Neural progenitor cell (in vitro differentiated cells): ENCODE data around the gene AGPAT1. TPM values are rescaled to one million over a fixed set of nuclear protein-coding genes. Genes with fewer than 3 reads are reported as not detected.
"Not testable (repeated sequence)": the region's sequence is repeated elsewhere in the genome, so short reads cannot be mapped to it uniquely, and the experiment has no call there.

Experiments used
- DNase-seq: peaks from one replicate; pipeline ENCODE4 v3.0.0-alpha.2; 2016; ENCODE audit warnings: low spot score
- H2AFZ ChIP-seq: fragments of 200-600 bp; sonication (generic); replicated peaks from 2 replicates; pipeline ENCODE4 v1.6.1; 2016; ENCODE audit warnings: antibody characterized with exemption
- H3F3A ChIP-seq: fragments of 200-600 bp; sonication (generic); 2 replicates; pipeline ENCODE4 v1.6.1; 2016; ENCODE audit warnings: antibody characterized with exemption, low read depth
- H3K27ac ChIP-seq: fragments of 200-600 bp; sonication (generic); 2 replicates; pipeline ENCODE4 v1.5.1; 2016; ENCODE audit warnings: mild to moderate bottlenecking
- H3K27me3 ChIP-seq: fragments of 200-600 bp; sonication (generic); 2 replicates; pipeline ENCODE4 v1.6.1; 2016; ENCODE audit warnings: mild to moderate bottlenecking, moderate library complexity
- H3K36me3 ChIP-seq: fragments of 200-600 bp; sonication (generic); 2 replicates; pipeline ENCODE4 v1.5.1; 2016
- H3K4me1 ChIP-seq: fragments of 200-600 bp; sonication (generic); 2 replicates; pipeline ENCODE4 v1.6.1; 2016; ENCODE audit warnings: mixed run types
- H3K4me2 ChIP-seq: fragments of 200-600 bp; sonication (generic); 2 replicates; pipeline ENCODE4 v1.6.1; 2016
- H3K4me3 ChIP-seq: fragments of 200-600 bp; sonication (generic); 2 replicates; pipeline ENCODE4 v1.5.1; 2016
- H3K79me2 ChIP-seq: fragments of 200-600 bp; sonication (generic); 2 replicates; pipeline ENCODE4 v1.6.1; 2016; ENCODE audit warnings: low read depth
- H3K9ac ChIP-seq: fragments of 200-600 bp; sonication (generic); 2 replicates; pipeline ENCODE4 v1.6.1; 2016
- H3K9me3 ChIP-seq: fragments of 200-600 bp; sonication (generic); 2 replicates; pipeline ENCODE4 v1.5.1; 2016; ENCODE audit warnings: low read depth
- H4K20me1 ChIP-seq: fragments of 200-600 bp; sonication (generic); 2 replicates; pipeline ENCODE4 v1.6.1; 2016; ENCODE audit warnings: low read depth
- H3K27ac Mint-ChIP-seq: 3 replicates; pipeline ENCODE4 v1.8.0; 2021; ENCODE audit warnings: mixed read lengths
- H3K27me3 Mint-ChIP-seq: 2 replicates; pipeline ENCODE4 v1.8.0; 2022; ENCODE audit warnings: low read depth, mild to moderate bottlenecking, inconsistent platforms, moderate library complexity, mixed read lengths; ENCODE audit not compliant: insufficient read depth
- H3K36me3 Mint-ChIP-seq: 3 replicates; pipeline ENCODE4 v1.8.0; 2021; ENCODE audit warnings: mixed read lengths
- H3K4me1 Mint-ChIP-seq: 3 replicates; pipeline ENCODE4 v1.8.0; 2021; ENCODE audit warnings: mixed read lengths
- H3K4me3 Mint-ChIP-seq: 3 replicates; pipeline ENCODE4 v1.8.0; 2021; ENCODE audit warnings: mild to moderate bottlenecking, moderate library complexity, mixed read lengths
- H3K9me3 Mint-ChIP-seq: 3 replicates; pipeline ENCODE4 v1.8.0; 2020; ENCODE audit warnings: mixed read lengths
- CTCF ChIP-seq: fragments of 200-600 bp; sonication (generic); IDR thresholded peaks from 2 replicates; pipeline ENCODE4 v1.5.1; 2017; ENCODE audit warnings: antibody characterized with exemption, mild to moderate bottlenecking
- EZH2 ChIP-seq: fragments of 200-600 bp; sonication (generic); IDR thresholded peaks from 2 replicates; pipeline ENCODE4 v1.6.1; 2017; ENCODE audit warnings: antibody characterized with exemption, mild to moderate bottlenecking, moderate library complexity
- EZH2phosphoT487 ChIP-seq: fragments of 200-600 bp; sonication (generic); IDR thresholded peaks from 2 replicates; pipeline ENCODE4 v1.6.1; 2017; ENCODE audit warnings: antibody characterized with exemption
- total RNA-seq: library from RNA; depleted of rRNA; stranded (reverse); fragments of >200 nt; gene quantifications from 2 replicates; pipeline ENCODE4 v1.2.3, GENCODE V29; 2015; ENCODE audit warnings: low replicate concordance

AGPAT1 gene
- total RNA-seq, 1 donor from 2014 or later, result 46.9 TPM

- H3K4me3 ChIP-seq, result no peak overlapping the region
- H3K9me3 ChIP-seq, result no peaks in the 10 kb centered on the region
- TF ChIP-seq CTCF (no peak), EZH2phosphoT487 (no peak), EZH2 (no peak)
- no peaks in the 10 kb centered on the region for H3K4me1 ChIP-seq
- Mint-ChIP-seq H3K4me1 (no peaks in the 10 kb centered on the region), H3K27ac (no peak overlapping the region), H3K9me3 (no peaks in the 10 kb centered on the region), H3K36me3 (no peaks in the 10 kb centered on the region), H3K27me3 (peaks cover 17% of the 10 kb centered on the region), H3K4me3 (no peak overlapping the region)
- no peak overlapping the region for H3K4me2 ChIP-seq
- no peaks in the 10 kb centered on the region for H3K27me3 ChIP-seq
- no peak overlapping the region for H3K9ac ChIP-seq
- no peak for DNase-seq
- no peak overlapping the region for H3K27ac ChIP-seq
- H2AFZ ChIP-seq, result no peak overlapping the region
- H3F3A ChIP-seq, result no peaks in the 10 kb centered on the region
- no peaks in the 10 kb centered on the region for H3K36me3 ChIP-seq
- no peaks in the 10 kb centered on the region for H4K20me1 ChIP-seq
- H3K79me2 ChIP-seq, result no peaks in the 10 kb centered on the region
These were observed 37.8 kb upstream of the AGPAT1 start for GRCh38 chr6:32213649-32214048.

DNA sequence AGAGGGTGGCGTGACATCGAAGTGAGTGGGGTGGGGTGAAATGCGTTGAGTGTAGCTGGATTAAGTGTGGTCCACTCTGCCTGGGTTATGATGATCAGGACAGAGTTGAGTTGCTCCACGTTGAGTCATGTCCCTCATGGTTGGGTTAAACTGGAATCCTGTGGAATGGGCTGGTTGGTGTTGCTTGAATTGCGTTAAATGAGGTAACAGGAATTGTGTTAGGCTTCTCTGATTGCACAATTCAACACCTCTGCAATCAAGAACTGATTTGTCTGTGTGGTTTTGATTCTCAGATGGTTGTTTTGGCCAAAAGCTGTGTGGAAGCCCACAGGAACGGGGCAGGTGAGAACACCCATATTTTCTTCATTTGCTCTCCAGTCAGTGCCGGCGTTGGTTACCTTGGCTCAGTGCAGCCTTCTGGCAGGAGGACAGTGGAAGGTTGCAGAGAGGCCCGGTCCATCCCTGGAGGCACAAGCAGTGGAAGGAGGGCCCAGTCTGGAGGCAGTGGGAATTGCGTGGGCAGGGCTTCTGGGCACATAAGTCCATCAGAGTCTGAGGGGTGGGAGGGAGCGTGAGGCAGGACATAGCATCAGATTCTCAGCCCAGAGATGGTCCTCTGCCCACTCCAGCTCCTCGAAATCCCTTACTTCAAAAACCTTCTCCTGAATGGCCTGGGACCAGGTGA, 36.3 kb upstream of the AGPAT1 start:
- Histone ChIP-seq H3K4me2 (no peak overlapping the region), H3K9me3 (no peaks in the 10 kb centered on the region), H3K27ac (no peak overlapping the region), H3K9ac (no peak overlapping the region), H3K4me3 (no peak overlapping the region), H3K4me1 (no peaks in the 10 kb centered on the region), H4K20me1 (no peaks in the 10 kb centered on the region), H3K27me3 (no peaks in the 10 kb centered on the region), H2AFZ (no peak overlapping the region), H3F3A (no peaks in the 10 kb centered on the region), H3K79me2 (no peaks in the 10 kb centered on the region), H3K36me3 (no peaks in the 10 kb centered on the region)
- Mint-ChIP-seq H3K4me1 (no peaks in the 10 kb centered on the region), H3K4me3 (peak overlapping the region; percentile 30), H3K27me3 (peaks cover 20% of the 10 kb centered on the region), H3K9me3 (no peaks in the 10 kb centered on the region), H3K27ac (peak overlapping the region; percentile 33), H3K36me3 (no peaks in the 10 kb centered on the region)
- TF ChIP-seq EZH2phosphoT487 (no peak), EZH2 (no peak), CTCF (no peak)
- no peak for DNase-seq

DNA sequence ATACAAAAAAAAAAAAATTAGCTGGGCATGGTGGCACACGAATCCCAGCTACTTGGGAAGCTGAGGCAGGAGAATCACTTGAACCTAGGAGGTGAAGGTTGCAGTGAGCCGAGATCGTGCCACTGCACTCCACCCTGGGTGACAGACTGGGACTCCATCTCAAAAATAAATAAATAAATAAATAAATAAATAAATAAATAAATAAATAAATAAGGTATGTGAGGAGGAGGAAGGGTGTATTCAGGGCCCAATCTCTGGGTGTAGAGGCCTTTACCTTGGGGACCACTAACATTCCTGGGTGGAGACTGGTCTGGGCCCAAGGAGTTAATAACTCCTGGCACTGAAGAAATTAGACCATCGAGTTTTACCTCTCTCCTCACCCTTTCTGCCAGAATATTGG, 35.5 kb upstream of the AGPAT1 start:
- H3K4me3 ChIP-seq, H3K4me2 ChIP-seq, H3K9me3 ChIP-seq, H3K27ac Mint-ChIP-seq, H3K36me3 ChIP-seq, H3K79me2 ChIP-seq, H3K27ac ChIP-seq, H4K20me1 ChIP-seq, H3K9me3 Mint-ChIP-seq, H3K36me3 Mint-ChIP-seq, H3K4me1 ChIP-seq, H2AFZ ChIP-seq, H3K4me3 Mint-ChIP-seq, H3K27me3 ChIP-seq, H3F3A ChIP-seq, H3K4me1 Mint-ChIP-seq, DNase-seq, H3K9ac ChIP-seq: not testable (repeated sequence)
- peaks cover 16% of the 10 kb centered on the region for H3K27me3 Mint-ChIP-seq

DNA sequence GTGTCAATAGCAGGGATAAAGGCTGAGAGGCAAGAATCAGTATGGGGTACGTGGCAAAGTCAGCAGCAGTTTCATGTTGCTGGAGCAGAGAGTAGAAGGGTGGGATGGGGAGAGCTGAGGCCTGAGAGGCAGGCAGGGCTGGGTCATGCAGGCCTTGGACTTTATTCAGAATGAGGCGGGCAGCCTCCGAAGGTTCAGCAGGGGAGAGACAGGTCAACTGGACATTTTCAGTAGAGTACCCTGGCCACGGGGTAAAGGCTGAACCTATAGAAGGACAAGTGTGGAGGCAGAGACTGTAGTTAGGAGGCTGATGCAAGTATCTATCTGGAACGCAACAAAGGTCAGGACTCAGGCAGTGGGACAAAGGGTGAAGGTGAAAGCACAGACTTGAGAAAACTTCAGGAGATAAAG, 34.3 kb upstream of the AGPAT1 start:
- peak overlapping the region; percentile 16 for H3K4me3 Mint-ChIP-seq
- H2AFZ ChIP-seq, result no peak overlapping the region
- H3K4me2 ChIP-seq, result no peak overlapping the region
- H3K27me3 Mint-ChIP-seq, result peaks cover 13% of the 10 kb centered on the region
- H3K9ac ChIP-seq, result no peak overlapping the region
- no peaks in the 10 kb centered on the region for H4K20me1 ChIP-seq
- no peak overlapping the region for H3K27ac ChIP-seq
- no peaks in the 10 kb centered on the region for H3K4me1 Mint-ChIP-seq
- TF ChIP-seq EZH2, result no peak
- no peak for TF ChIP-seq CTCF
- TF ChIP-seq EZH2phosphoT487, result no peak
- H3K4me3 ChIP-seq, result no peak overlapping the region
- no peaks in the 10 kb centered on the region for H3K4me1 ChIP-seq
- no peaks in the 10 kb centered on the region for H3K36me3 ChIP-seq
- H3K27me3 ChIP-seq, result no peaks in the 10 kb centered on the region
- no peak for DNase-seq
- no peaks in the 10 kb centered on the region for H3K79me2 ChIP-seq
- no peaks in the 10 kb centered on the region for H3K9me3 ChIP-seq
- H3K36me3 Mint-ChIP-seq, result no peaks in the 10 kb centered on the region
- no peaks in the 10 kb centered on the region for H3F3A ChIP-seq
- H3K27ac Mint-ChIP-seq, result peak overlapping the region; percentile 2
- H3K9me3 Mint-ChIP-seq, result peaks cover 6% of the 10 kb centered on the region
